DMS114 treated with DMSO at 0.1 percent for 48 hours (cell line): Measurements from ENCODE around the gene SFXN1.

Source experiments
- DNase-seq: peaks from one replicate; lab custom pipeline; 2025; ENCODE audit not compliant: unreplicated experiment; lab: John Stamatoyannopoulos, UW

Gene SFXN1

GRCh38 chr5:175465282-175465681 lies 13.1 kb upstream of the SFXN1 start:
- DNase-seq = no peak

- DNase-seq = no peak
Observed at GRCh38 chr5:175466700-175467318, 11.6 kb upstream of the SFXN1 start.

- no peak for DNase-seq
Observed at GRCh38 chr5:175467983-175468690, 10.2 kb upstream of the SFXN1 start.

- no peak for DNase-seq
Observed at GRCh38 chr5:175468892-175469291, 9.5 kb upstream of the SFXN1 start.

GRCh38 chr5:175469916-175470315 lies 8.4 kb upstream of the SFXN1 start:
- DNase-seq = no peak

- no peak for DNase-seq
Observed at GRCh38 chr5:175470781-175471180, 7.6 kb upstream of the SFXN1 start.

GRCh38 chr5:175471196-175471595 lies 7.2 kb upstream of the SFXN1 start:
- DNase-seq = no peak

- DNase-seq = no peak
Observed at GRCh38 chr5:175471628-175472027, 6.7 kb upstream of the SFXN1 start.

- no peak for DNase-seq
Observed at GRCh38 chr5:175472378-175472777, 6.0 kb upstream of the SFXN1 start.

- DNase-seq = no peak
Observed at GRCh38 chr5:175475248-175475647, 3.1 kb upstream of the SFXN1 start.

GRCh38 chr5:175477440-175477839 lies 920 bp upstream of the SFXN1 start:
- no peak for DNase-seq

- no peak for DNase-seq
Observed at GRCh38 chr5:175478008-175478383, 364 bp upstream of the SFXN1 start.

GRCh38 chr5:175479125-175479881 lies 943 bp downstream of the SFXN1 start:
- DNase-seq = no peak

- DNase-seq = no peak
Observed at GRCh38 chr5:175483337-175483736, 5.0 kb downstream of the SFXN1 start.

- no peak for DNase-seq
Observed at GRCh38 chr5:175484322-175484721, 6.0 kb downstream of the SFXN1 start.

GRCh38 chr5:175484829-175485228 lies 6.5 kb downstream of the SFXN1 start:
- DNase-seq = no peak

GRCh38 chr5:175485631-175486030 lies 7.3 kb downstream of the SFXN1 start:
- DNase-seq = no peak

GRCh38 chr5:175487514-175488222 lies 9.3 kb downstream of the SFXN1 start:
- DNase-seq = no peak

- DNase-seq = no peak
Observed at GRCh38 chr5:175489693-175490443, 11.5 kb downstream of the SFXN1 start.

- no peak for DNase-seq
Observed at GRCh38 chr5:175491223-175491622, 12.9 kb downstream of the SFXN1 start.

- no peak for DNase-seq
Observed at GRCh38 chr5:175493260-175493659, 14.9 kb downstream of the SFXN1 start.
